Omental fat pad (tissue), 4 donors: ENCODE measurements around the gene NFE2L3. TPM values are rescaled to one million over a fixed set of nuclear protein-coding genes. Genes with fewer than 3 reads are reported as not detected.

Experiments used
- ATAC-seq: fragments of 150-250 bp; one replicate; pipeline ENCODE4 v1.9.1; 2016; ENCODE audit warnings: mild to moderate bottlenecking, moderate library complexity; ENCODE audit not compliant: low FRiP score
- DNase-seq: peaks from one replicate; pipeline ENCODE4 v3.0.0-alpha.2; 2019; ENCODE audit warnings: low spot score
- total RNA-seq, 4 donors: library from RNA; depleted of rRNA; stranded (reverse); fragments of >200 nt; gene quantifications; one replicate each; pipeline ENCODE4 v1.1.0, GENCODE V29; 2016
- TF ChIP-seq, protein P1 (sequence below), 3 donors: fragments of 450-650 bp; IDR thresholded peaks; one replicate each; pipeline ENCODE4 v1.5.1; 2016 to 2017; ENCODE audit warnings: antibody characterized with exemption in 3 of 3, mild to moderate bottlenecking in 3 of 3, moderate library complexity in 2 of 3

Gene NFE2L3
- total RNA-seq, 4 donors from 2014 or later, result 3.9 to 12.1 (median 5.3) TPM

DNA sequence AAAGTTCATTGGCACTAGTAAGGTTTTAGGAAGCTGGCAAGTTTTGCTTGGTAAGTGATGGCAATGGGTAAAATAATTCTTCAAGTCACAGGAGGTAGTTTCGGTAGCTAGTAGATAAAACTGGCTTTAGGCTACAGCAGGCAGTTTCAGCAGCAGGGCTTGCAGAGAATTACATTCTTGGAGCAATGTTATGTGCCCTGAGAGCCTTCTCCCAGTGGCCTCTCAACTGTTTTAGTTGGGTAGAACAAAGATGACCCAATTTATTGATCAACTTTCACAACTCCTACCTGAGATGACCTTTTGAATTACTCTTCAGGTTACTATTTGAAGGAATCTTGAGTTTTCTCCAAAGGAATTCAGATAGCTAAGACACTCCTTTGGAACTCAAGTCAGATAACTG, 16.4 kb upstream of the NFE2L3 start:
- DNase-seq, result no peak
- no peak for ATAC-seq
- TF ChIP-seq, protein P1, sequence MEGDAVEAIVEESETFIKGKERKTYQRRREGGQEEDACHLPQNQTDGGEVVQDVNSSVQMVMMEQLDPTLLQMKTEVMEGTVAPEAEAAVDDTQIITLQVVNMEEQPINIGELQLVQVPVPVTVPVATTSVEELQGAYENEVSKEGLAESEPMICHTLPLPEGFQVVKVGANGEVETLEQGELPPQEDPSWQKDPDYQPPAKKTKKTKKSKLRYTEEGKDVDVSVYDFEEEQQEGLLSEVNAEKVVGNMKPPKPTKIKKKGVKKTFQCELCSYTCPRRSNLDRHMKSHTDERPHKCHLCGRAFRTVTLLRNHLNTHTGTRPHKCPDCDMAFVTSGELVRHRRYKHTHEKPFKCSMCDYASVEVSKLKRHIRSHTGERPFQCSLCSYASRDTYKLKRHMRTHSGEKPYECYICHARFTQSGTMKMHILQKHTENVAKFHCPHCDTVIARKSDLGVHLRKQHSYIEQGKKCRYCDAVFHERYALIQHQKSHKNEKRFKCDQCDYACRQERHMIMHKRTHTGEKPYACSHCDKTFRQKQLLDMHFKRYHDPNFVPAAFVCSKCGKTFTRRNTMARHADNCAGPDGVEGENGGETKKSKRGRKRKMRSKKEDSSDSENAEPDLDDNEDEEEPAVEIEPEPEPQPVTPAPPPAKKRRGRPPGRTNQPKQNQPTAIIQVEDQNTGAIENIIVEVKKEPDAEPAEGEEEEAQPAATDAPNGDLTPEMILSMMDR (IDR thresholded peaks at IDR 0.05), result no peak

DNA sequence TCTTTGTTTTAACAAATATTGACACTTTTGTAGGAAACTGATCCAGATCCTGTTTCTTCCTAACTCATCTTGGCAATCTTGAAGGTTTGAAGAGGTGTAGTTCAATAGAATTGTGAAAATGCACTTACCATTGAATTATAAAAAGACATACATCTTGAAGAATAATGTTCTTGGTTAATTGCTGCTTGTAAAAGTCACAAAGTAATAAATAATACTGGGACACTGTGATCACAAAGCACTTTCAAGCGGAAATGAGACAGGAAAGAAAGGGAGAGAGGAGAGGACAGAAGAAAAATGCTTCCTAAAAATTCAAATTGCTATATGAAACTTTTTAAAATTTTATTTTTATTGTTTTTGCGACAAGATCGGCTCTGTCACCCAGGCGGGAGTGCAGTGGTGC, 15.2 kb upstream of the NFE2L3 start:
- ATAC-seq (no peak), DNase-seq (no peak)
- TF ChIP-seq, protein P1 (IDR thresholded peaks at IDR 0.05), result no peak

GRCh38 chr7:26140380-26140779, 11.6 kb upstream of the NFE2L3 start:
- DNase-seq, result no peak

DNA sequence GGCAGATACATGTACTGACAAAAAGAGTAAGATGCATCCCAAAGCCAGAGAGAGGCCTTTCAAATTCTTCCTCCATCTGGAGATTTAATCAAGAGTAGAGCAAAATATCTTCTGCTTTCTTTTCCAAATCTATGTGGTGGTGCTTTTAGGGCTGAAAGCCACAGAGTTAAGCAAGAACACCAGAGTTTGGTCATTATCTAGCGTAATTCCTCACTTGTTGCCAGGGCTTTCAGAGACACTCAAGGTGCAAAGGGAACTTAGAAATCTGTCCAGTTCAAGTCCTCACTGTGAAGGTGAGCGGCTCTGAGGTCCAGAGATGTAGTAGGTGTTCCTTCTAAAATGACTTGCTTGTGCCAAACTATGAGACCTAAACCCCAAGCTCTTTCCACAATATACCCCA, 10.9 kb upstream of the NFE2L3 start:
- no peak for ATAC-seq
- TF ChIP-seq, protein P1 (IDR thresholded peaks at IDR 0.05), result no peak
- DNase-seq, result no peak

More at GRCh38 chr7:26140380-26140779, 11.6 kb upstream of the NFE2L3 start:
- TF ChIP-seq, protein P1 (IDR thresholded peaks at IDR 0.05), result no peak
- ATAC-seq, result no peak

DNA sequence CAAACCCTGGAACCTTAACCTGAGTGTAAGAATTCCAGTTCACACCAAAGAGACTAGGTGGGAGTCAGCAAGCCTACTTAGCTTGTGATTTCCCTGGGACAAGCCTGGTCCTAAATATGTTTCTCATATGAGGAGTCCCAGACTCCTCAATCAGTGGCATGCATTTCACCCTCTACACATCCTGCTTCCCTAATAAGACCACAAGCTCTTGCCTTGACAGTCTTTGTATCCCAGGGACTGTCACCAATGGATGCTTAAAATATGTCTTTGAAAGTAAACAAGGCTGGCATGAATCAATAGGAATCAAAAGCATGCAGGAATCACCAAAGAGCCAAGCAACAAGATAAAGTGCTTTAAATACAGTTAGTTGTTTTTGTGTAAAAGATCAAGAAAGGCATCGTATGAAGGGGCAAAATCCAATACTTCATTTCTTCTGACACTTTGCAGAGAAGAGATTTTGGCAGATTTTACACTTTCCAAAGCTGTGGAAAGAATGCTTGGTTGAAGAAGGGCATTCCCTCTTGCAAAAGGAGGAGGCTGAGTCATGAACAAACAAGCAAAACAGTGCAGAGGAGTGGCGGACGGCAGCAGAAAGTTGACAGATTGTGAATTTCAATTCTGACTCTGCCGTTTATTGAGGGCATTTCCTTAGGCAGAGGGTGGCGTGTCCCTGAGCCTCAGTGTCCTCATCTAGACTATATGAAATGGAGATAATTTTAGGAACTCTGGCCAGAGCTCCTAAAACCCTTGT, 8.5 kb upstream of the NFE2L3 start:
- TF ChIP-seq, protein P1 (IDR thresholded peaks at IDR 0.05), result no peak
- ATAC-seq (peak; percentile 85), DNase-seq (no peak)

- DNase-seq (no peak), ATAC-seq (no peak)
- TF ChIP-seq, protein P1 (IDR thresholded peaks at IDR 0.05), result no peak
Observed at GRCh38 chr7:26144184-26145080, 7.6 kb upstream of the NFE2L3 start.
